Common myeloid progenitor, CD34-positive (primary cell): ENCODE results near the gene NUDT2.
A peak's percentile ranks its signal among the peaks of the same experiment; 100 is the strongest.

Source experiments
- CTCF ChIA-PET: fragments of 350-600 bp; sonication (Branson Sonifier 250); formaldehyde crosslinking; loops from one replicate; lab custom pipeline; 2021; ENCODE audit warnings: antibody characterized with exemption; lab: Charles Lee
- POLR2A ChIA-PET: fragments of 350-600 bp; sonication (Branson Sonifier 250); formaldehyde crosslinking; loops from one replicate; lab custom pipeline; 2021; ENCODE audit warnings: antibody characterized with exemption; lab: Charles Lee
- DNase-seq, 3 donors: peaks; one replicate each; pipeline versions ENCODE4 v3.0.0 to v3.0.0-alpha.2; 2013
- H3K27ac ChIP-seq, 2 experiments: 1 replicate in 1 of 2; 2 replicates in 1 of 2; pipeline ENCODE4 v1.7.0; 2013; ENCODE audit warnings: inconsistent platforms in 2 of 2, low read length in 2 of 2, mild to moderate bottlenecking in 2 of 2, low read depth in 1 of 2, moderate library complexity in 1 of 2; ENCODE audit not compliant: severe bottlenecking in 2 of 2, insufficient read depth in 1 of 2, poor library complexity in 1 of 2
- H3K27me3 ChIP-seq, 5 experiments: replicated peaks in 2 of 5; 1 replicate in 3 of 5; 2 replicates in 2 of 5; pipeline versions ENCODE4 v1.6.1 to v1.7.0; 2013; ENCODE audit warnings: low read length in 4 of 5, mild to moderate bottlenecking in 2 of 5, moderate library complexity in 2 of 5, inconsistent platforms in 1 of 5; ENCODE audit not compliant: insufficient read depth in 5 of 5, control insufficient read depth in 4 of 5
- H3K36me3 ChIP-seq, 4 experiments: 1 replicate in 2 of 4; 2 replicates in 2 of 4; pipeline versions ENCODE4 v1.6.1 to v1.7.0; 2013; ENCODE audit warnings: low read length in 3 of 4, control low read depth in 1 of 4, mild to moderate bottlenecking in 1 of 4; ENCODE audit not compliant: control insufficient read depth in 4 of 4, insufficient read depth in 4 of 4
- H3K4me1 ChIP-seq, 4 experiments: 1 replicate in 3 of 4; 2 replicates in 1 of 4; pipeline versions ENCODE4 v1.6.1 to v1.7.1; 2013; ENCODE audit warnings: low read length in 3 of 4, mild to moderate bottlenecking in 3 of 4, control low read depth in 1 of 4, inconsistent platforms in 1 of 4, moderate library complexity in 1 of 4; ENCODE audit not compliant: control insufficient read depth in 4 of 4, insufficient read depth in 4 of 4; ENCODE audit errors: control extremely low read depth in 1 of 4
- H3K4me3 ChIP-seq, 7 experiments: 1 replicate in 4 of 7; 2 replicates in 3 of 7; pipeline versions ENCODE4 v1.5.1 to v1.7.0; 2013; ENCODE audit warnings: mild to moderate bottlenecking in 7 of 7, low read length in 6 of 7, moderate library complexity in 6 of 7, inconsistent platforms in 2 of 7, low read depth in 2 of 7, control low read depth in 1 of 7; ENCODE audit not compliant: insufficient read depth in 4 of 7, control insufficient read depth in 1 of 7; ENCODE audit errors: extremely low read depth in 1 of 7
- H3K9me3 ChIP-seq, 5 experiments: 1 replicate in 4 of 5; 2 replicates in 1 of 5; pipeline versions ENCODE4 v1.6.1 to v1.7.1; 2013; ENCODE audit warnings: low read length in 4 of 5, mild to moderate bottlenecking in 2 of 5, inconsistent platforms in 1 of 5, low read depth in 1 of 5, moderate library complexity in 1 of 5; ENCODE audit not compliant: control insufficient read depth in 4 of 5, insufficient read depth in 2 of 5; ENCODE audit errors: control extremely low read depth in 1 of 5
- WGBS: methylation state at CpG from one replicate; pipeline ENCODE4 v1.1.5; 2013; ENCODE audit not compliant: insufficient coverage; 5-methylcytosine and 5-hydroxymethylcytosine counted together

NUDT2 gene

GRCh38 chr9:34326690-34327089 lies 2.7 kb upstream of the NUDT2 start:
- Histone ChIP-seq H3K27me3 (no peaks in the 10 kb centered on the region), H3K27ac (no peak overlapping the region), H3K9me3 (no peaks in the 10 kb centered on the region), H3K4me3 (no peak overlapping the region), H3K36me3 (no peaks in the 10 kb centered on the region), H3K4me1 (peaks cover 5 to 27% (median 17%) of the 10 kb centered on the region in 4 experiments)
- WGBS: 100% methylated on average over 1 of the region's 1 CpG
- CTCF ChIA-PET: no interaction called here
- no peak for DNase-seq
- POLR2A ChIA-PET: no interaction called here

DNA sequence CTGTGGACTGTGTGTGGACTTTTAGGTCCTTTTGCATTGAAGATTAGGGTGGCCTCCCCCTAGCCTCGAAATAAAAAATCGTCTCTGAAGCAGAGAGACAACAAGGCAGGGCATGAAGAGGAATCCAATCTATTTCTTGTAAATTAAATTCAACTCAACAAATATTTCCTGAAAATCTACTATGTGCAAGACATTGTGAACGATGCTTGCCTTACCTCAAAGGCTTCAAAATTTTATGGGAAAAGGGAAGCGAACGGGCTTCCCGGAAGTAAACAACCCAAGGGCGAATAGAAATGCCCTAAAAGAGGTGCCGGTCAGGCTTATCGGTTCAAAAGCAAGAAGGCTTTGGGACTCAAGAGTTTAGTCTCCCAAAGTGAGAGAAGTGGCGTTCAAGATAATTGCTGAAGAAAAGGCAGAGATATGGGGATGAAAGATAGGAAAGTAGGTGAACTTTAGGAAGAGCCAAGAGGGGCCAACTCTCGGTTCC lies 826 bp upstream of the NUDT2 start:
- peak in 1 of 3 donors; percentile 8 for DNase-seq
- ChIA-PET CTCF (interaction anchor here (1.0 to 1.5 kb wide), 4 partner anchors 30 to 309 kb away, joined by 3 to 5 read pairs (median 3); no protein-coding TSS in a partner anchor), POLR2A (no interaction called here)
- no peaks in the 10 kb centered on the region for H3K27me3 ChIP-seq
- peak overlapping the region; percentile 89 to 96 for H3K27ac ChIP-seq
- H3K4me3 ChIP-seq: peak overlapping the region; percentile 71 to 99 (median 86)
- WGBS: 0% methylated on average over 9 of the region's 11 CpGs
- H3K36me3 ChIP-seq: no peaks in the 10 kb centered on the region
- no peaks in the 10 kb centered on the region for H3K9me3 ChIP-seq
- H3K4me1 ChIP-seq: peaks cover 5 to 29% (median 19%) of the 10 kb centered on the region in 4 experiments

DNA sequence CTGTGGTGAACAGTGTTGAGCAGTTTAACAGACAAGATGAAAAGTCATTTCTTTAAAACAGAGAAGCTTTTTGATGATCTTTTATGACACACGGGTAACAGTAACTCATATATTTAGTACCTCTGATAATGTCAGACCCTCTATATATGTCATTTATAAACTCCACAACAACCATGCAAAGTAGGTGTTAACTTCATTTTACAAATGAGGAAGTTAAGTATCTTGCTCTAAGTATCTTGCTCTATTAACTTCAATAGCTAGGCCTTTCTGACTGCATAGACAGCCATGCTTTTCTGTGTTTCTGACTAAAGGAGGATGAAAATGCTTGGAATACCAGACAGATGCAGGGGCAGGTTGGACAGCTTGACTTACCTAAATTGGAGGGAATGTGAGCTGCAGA lies 1.8 kb downstream of the NUDT2 start:
- no peaks in the 10 kb centered on the region for H3K9me3 ChIP-seq
- CTCF ChIA-PET: interaction anchor here (0.6 to 7.2 kb wide), 9 partner anchors 12 to 314 kb away, joined by 3 to 216 read pairs (median 4); partner anchors contain the start of genes MYORG and SIGMAR1

GRCh38 chr9:34332076-34332964 lies 3.0 kb downstream of the NUDT2 start:
- no peaks in the 10 kb centered on the region for H3K36me3 ChIP-seq
- CTCF ChIA-PET: interaction anchor here (0.7 to 7.2 kb wide), 24 partner anchors 9 to 305 kb away, joined by 3 to 216 read pairs (median 4); partner anchors contain the start of genes MYORG and SIGMAR1
- H3K4me1 ChIP-seq: peaks cover 5 to 29% (median 18%) of the 10 kb centered on the region in 4 experiments
- H3K27ac ChIP-seq: no peak overlapping the region
- no peaks in the 10 kb centered on the region for H3K27me3 ChIP-seq
- POLR2A ChIA-PET: interaction anchor here (1.1 kb wide), 1 partner anchor 45 kb away, joined by 3 read pairs; the partner anchor contains the start of gene MYORG
- WGBS: 60% methylated on average over 6 of the region's 7 CpGs
- no peak overlapping the region for H3K4me3 ChIP-seq
- H3K9me3 ChIP-seq: no peaks in the 10 kb centered on the region
- peak; percentile 60 to 74 (median 66) for DNase-seq

More for the DNA sequence above, 1.8 kb downstream of the NUDT2 start:
- H3K27ac ChIP-seq: no peak overlapping the region
- WGBS: no CpG with 5 or more reads among the region's 1 CpG
- no peaks in the 10 kb centered on the region for H3K27me3 ChIP-seq
- H3K4me1 ChIP-seq: peaks cover 5 to 29% (median 19%) of the 10 kb centered on the region in 4 experiments
- DNase-seq: peak in 2 of 3 donors; percentile 15 to 24
- no peaks in the 10 kb centered on the region for H3K36me3 ChIP-seq
- POLR2A ChIA-PET: no interaction called here
- no peak overlapping the region for H3K4me3 ChIP-seq

GRCh38 chr9:34333836-34334235 lies 4.5 kb downstream of the NUDT2 start:
- Histone ChIP-seq H3K36me3 (peaks cover 3 to 5% (median 4%) of the 10 kb centered on the region in 4 experiments), H3K4me3 (no peak overlapping the region), H3K27me3 (no peaks in the 10 kb centered on the region), H3K27ac (no peak overlapping the region), H3K9me3 (no peaks in the 10 kb centered on the region), H3K4me1 (peaks cover 0 to 15% (median 9%) of the 10 kb centered on the region in 4 experiments)
- POLR2A ChIA-PET: no interaction called here
- DNase-seq: no peak
- CTCF ChIA-PET: interaction anchor here (1.2 to 7.2 kb wide), 17 partner anchors 8 to 270 kb away, joined by 4 to 216 read pairs (median 5); partner anchors contain the start of gene MYORG
- 62% methylated on average over 3 of the region's 3 CpGs for WGBS

GRCh38 chr9:34334337-34334824 lies 5.0 kb downstream of the NUDT2 start:
- Histone ChIP-seq H3K4me3 (no peak overlapping the region), H3K36me3 (peaks cover 8 to 10% (median 9%) of the 10 kb centered on the region in 4 experiments), H3K4me1 (peaks cover 0 to 15% (median 9%) of the 10 kb centered on the region in 4 experiments), H3K27me3 (no peaks in the 10 kb centered on the region), H3K9me3 (no peaks in the 10 kb centered on the region), H3K27ac (no peak overlapping the region)
- ChIA-PET POLR2A (no interaction called here), CTCF (interaction anchor here (1.2 to 7.2 kb wide), 13 partner anchors 9 to 270 kb away, joined by 4 to 216 read pairs (median 5); partner anchors contain the start of gene MYORG)
- 100% methylated on average over 1 of the region's 1 CpG for WGBS
- DNase-seq: no peak
